WTC11 (cell line): ENCODE results near the gene ABHD4. TPM values are rescaled to one million over a fixed set of nuclear protein-coding genes. Genes with fewer than 3 reads are reported as not detected.

Experiments used
- ATAC-seq: fragments of 200-7000 bp; cut with Tn5 transposase; 2 replicates; pipeline ENCODE4 v1.10.0; 2021; ENCODE audit warnings: mild to moderate bottlenecking, moderate library complexity
- CTCF ChIA-PET: fragments of 300-600 bp; sonication (Branson Sonifier 250); formaldehyde crosslinking; loops from one replicate; lab custom pipeline; 2021; ENCODE audit warnings: antibody characterized with exemption; lab: Charles Lee
- POLR2A ChIA-PET: fragments of 350-600 bp; sonication (Branson Sonifier 250); formaldehyde crosslinking; loops from one replicate; lab custom pipeline; 2021; ENCODE audit warnings: antibody characterized with exemption; lab: Charles Lee
- DNase-seq: peaks from one replicate; pipeline ENCODE4 v3.0.0; 2021; ENCODE audit warnings: low spot score
- H3K27ac Mint-ChIP-seq: 2 replicates; pipeline ENCODE4 v1.8.0; 2021; ENCODE audit warnings: mixed read lengths
- H3K27me3 Mint-ChIP-seq: 2 replicates; pipeline ENCODE4 v1.8.0; 2021; ENCODE audit warnings: low read depth, mild to moderate bottlenecking, moderate library complexity, mixed read lengths
- H3K36me3 Mint-ChIP-seq: 2 replicates; pipeline ENCODE4 v1.8.0; 2021; ENCODE audit warnings: mixed read lengths
- H3K4me1 Mint-ChIP-seq: 2 replicates; pipeline ENCODE4 v1.8.0; 2022; ENCODE audit warnings: mixed read lengths
- H3K4me3 Mint-ChIP-seq: 2 replicates; pipeline ENCODE4 v1.8.0; 2021; ENCODE audit warnings: mild to moderate bottlenecking, moderate library complexity, mixed read lengths
- H3K9me3 Mint-ChIP-seq: 2 replicates; pipeline ENCODE4 v1.8.0; 2021; ENCODE audit warnings: mixed read lengths
- ATF1 ChIP-seq: sonication (generic); formaldehyde crosslinking; IDR thresholded peaks from 2 replicates; pipeline ENCODE4 v1.8.1; 2023; ENCODE audit warnings: mild to moderate bottlenecking, moderate library complexity, missing genetic modification reagents
- EMX1 ChIP-seq: fragments of 250-450 bp; sonication (Bioruptor Pico); IDR thresholded peaks from 2 replicates; pipeline ENCODE4 v1.8.0; 2021; ENCODE audit warnings: mild to moderate bottlenecking
- FOXP1 ChIP-seq: sonication (generic); formaldehyde crosslinking; IDR thresholded peaks from 2 replicates; pipeline ENCODE4 v1.8.0; 2022; ENCODE audit warnings: missing genetic modification reagents, mild to moderate bottlenecking, moderate library complexity, borderline replicate concordance
- IRF2 ChIP-seq: sonication (generic); formaldehyde crosslinking; IDR thresholded peaks from 2 replicates; pipeline ENCODE4 v1.8.0; 2022; ENCODE audit warnings: low read depth, missing genetic modification reagents, borderline replicate concordance
- JAZF1 ChIP-seq: fragments of 250-450 bp; sonication (Bioruptor Pico); IDR thresholded peaks from 2 replicates; pipeline ENCODE4 v1.9.0; 2021; ENCODE audit warnings: moderate library complexity, mild to moderate bottlenecking, inconsistent platforms
- NFATC4 ChIP-seq: fragments of 250-450 bp; sonication (Bioruptor Pico); IDR thresholded peaks from 2 replicates; pipeline ENCODE4 v1.9.0; 2021; ENCODE audit warnings: mild to moderate bottlenecking
- NR3C1 ChIP-seq: sonication (generic); formaldehyde crosslinking; conservative IDR thresholded peaks from 2 replicates; pipeline ENCODE4 v1.8.1; 2023; ENCODE audit warnings: low read depth, mild to moderate bottlenecking, missing genetic modification reagents
- SOX15 ChIP-seq: fragments of 250-450 bp; sonication (Bioruptor Pico); IDR thresholded peaks from 2 replicates; pipeline ENCODE4 v1.9.0; 2021; ENCODE audit warnings: mild to moderate bottlenecking
- ZNF138 ChIP-seq: sonication (generic); formaldehyde crosslinking; conservative IDR thresholded peaks from 2 replicates; pipeline ENCODE4 v1.8.1; 2022; ENCODE audit warnings: mild to moderate bottlenecking, moderate library complexity, missing genetic modification reagents
- ZNF396 ChIP-seq: fragments of 250-450 bp; sonication (Bioruptor Pico); IDR thresholded peaks from 2 replicates; pipeline ENCODE4 v1.8.0; 2021; ENCODE audit warnings: mild to moderate bottlenecking, moderate library complexity, borderline replicate concordance
- total RNA-seq: library from RNA; stranded (reverse); gene quantifications from 3 replicates; pipeline ENCODE4 v1.2.3, GENCODE V29; 2021
- TF ChIP-seq, protein P1 (sequence below): sonication (generic); formaldehyde crosslinking; IDR thresholded peaks from 2 replicates; pipeline ENCODE4 v1.8.0; 2022; ENCODE audit warnings: mild to moderate bottlenecking, missing genetic modification reagents
- TF ChIP-seq, protein P2 (sequence below): fragments of 250-450 bp; sonication (Bioruptor Pico); IDR thresholded peaks from 2 replicates; pipeline ENCODE4 v1.9.0; 2021; ENCODE audit warnings: moderate library complexity, mild to moderate bottlenecking, inconsistent platforms, borderline replicate concordance
- TF ChIP-seq, protein P3 (sequence below): sonication (generic); formaldehyde crosslinking; IDR thresholded peaks from 2 replicates; pipeline ENCODE4 v1.8.1; 2022; ENCODE audit warnings: missing genetic modification reagents, borderline replicate concordance
- TF ChIP-seq, protein P4 (sequence below): sonication (generic); formaldehyde crosslinking; IDR thresholded peaks from 2 replicates; pipeline ENCODE4 v1.8.1; 2023; ENCODE audit warnings: mild to moderate bottlenecking, missing genetic modification reagents
- TF ChIP-seq, protein P5 (sequence below): fragments of 250-450 bp; sonication (Bioruptor Pico); IDR thresholded peaks from 2 replicates; pipeline ENCODE4 v1.9.0; 2021; ENCODE audit warnings: mild to moderate bottlenecking
- TF ChIP-seq, protein P6 (sequence below): sonication (generic); formaldehyde crosslinking; IDR thresholded peaks from 2 replicates; pipeline ENCODE4 v1.8.0; 2023; ENCODE audit warnings: mild to moderate bottlenecking, missing genetic modification reagents

Gene ABHD4
- total RNA-seq, 1 experiment from 2014 or later, result 33.9 TPM

DNA sequence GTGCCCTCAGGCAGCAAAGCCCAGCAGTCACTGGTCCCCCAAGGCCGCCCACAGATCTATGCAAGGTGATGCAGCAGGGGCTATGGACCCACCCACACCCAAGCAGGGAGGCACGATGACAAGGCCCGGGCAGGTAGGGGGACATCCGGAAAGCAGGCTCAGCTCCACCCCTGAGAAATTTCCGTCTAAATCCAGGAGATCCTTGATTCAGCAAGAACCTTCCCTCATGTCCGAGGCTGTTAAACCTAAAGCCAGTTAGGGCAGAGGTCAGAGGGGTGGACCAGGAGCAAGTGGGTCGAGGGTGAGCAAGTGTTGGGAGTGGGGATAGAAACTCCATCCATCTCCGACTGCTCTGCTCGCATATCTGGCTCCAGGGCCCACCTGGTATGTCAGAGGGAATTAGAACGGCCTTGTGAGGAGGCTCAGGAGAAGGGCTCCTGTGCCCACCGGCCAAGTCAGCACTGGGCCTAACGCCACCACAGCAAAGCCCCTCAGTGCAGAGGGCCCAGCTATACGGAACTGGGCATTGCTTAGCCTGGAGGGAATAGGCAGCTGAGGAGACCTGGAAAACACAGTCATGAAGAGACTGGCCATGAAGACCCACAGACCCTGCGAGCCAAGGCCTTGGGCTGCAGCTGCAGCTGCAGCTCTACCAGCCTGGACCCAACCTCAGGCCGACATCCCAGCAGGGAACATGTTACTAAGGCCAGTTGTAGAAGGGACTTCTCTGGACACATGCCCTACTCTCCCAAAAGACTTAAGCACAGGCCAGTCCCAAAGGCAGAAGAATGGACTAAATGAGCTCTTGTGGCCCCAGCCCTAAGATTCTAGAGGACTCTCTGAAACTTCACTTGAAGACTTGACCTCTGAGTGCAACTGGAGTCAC lies 43.4 kb upstream of the ABHD4 start:
- CTCF ChIA-PET, result interaction anchor here (3.2 kb wide), 1 partner anchor 16 kb away, joined by 38 read pairs; no protein-coding TSS in a partner anchor
- Mint-ChIP-seq H3K36me3 (no peaks in the 10 kb centered on the region), H3K4me1 (peaks cover 60% of the 10 kb centered on the region), H3K4me3 (no peak overlapping the region), H3K27ac (no peak overlapping the region), H3K27me3 (no peaks in the 10 kb centered on the region), H3K9me3 (no peaks in the 10 kb centered on the region)
- POLR2A ChIA-PET, result no interaction called here
- no peak for DNase-seq
- no peak for ATAC-seq
- TF ChIP-seq EMX1 (CRISPR knock-in tag) (no peak), JAZF1 (CRISPR knock-in tag) (no peak), SOX15 (CRISPR knock-in tag) (no peak), ZNF138 (CRISPR knock-in tag) (no peak), NFATC4 (CRISPR knock-in tag) (no peak), IRF2 (CRISPR knock-in tag) (no peak), ZNF396 (no peak), NR3C1 (no peak), FOXP1 (CRISPR knock-in tag) (no peak), ATF1 (CRISPR knock-in tag) (no peak)
- TF ChIP-seq, protein P1, sequence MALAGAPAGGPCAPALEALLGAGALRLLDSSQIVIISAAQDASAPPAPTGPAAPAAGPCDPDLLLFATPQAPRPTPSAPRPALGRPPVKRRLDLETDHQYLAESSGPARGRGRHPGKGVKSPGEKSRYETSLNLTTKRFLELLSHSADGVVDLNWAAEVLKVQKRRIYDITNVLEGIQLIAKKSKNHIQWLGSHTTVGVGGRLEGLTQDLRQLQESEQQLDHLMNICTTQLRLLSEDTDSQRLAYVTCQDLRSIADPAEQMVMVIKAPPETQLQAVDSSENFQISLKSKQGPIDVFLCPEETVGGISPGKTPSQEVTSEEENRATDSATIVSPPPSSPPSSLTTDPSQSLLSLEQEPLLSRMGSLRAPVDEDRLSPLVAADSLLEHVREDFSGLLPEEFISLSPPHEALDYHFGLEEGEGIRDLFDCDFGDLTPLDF (CRISPR knock-in tag), result no peak
- TF ChIP-seq, protein P2, sequence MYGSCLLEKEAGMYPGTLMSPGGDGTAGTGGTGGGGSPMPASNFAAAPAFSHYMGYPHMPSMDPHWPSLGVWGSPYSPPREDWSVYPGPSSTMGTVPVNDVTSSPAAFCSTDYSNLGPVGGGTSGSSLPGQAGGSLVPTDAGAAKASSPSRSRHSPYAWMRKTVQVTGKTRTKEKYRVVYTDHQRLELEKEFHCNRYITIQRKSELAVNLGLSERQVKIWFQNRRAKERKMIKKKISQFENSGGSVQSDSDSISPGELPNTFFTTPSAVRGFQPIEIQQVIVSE (CRISPR knock-in tag), result no peak
- TF ChIP-seq, protein P3, sequence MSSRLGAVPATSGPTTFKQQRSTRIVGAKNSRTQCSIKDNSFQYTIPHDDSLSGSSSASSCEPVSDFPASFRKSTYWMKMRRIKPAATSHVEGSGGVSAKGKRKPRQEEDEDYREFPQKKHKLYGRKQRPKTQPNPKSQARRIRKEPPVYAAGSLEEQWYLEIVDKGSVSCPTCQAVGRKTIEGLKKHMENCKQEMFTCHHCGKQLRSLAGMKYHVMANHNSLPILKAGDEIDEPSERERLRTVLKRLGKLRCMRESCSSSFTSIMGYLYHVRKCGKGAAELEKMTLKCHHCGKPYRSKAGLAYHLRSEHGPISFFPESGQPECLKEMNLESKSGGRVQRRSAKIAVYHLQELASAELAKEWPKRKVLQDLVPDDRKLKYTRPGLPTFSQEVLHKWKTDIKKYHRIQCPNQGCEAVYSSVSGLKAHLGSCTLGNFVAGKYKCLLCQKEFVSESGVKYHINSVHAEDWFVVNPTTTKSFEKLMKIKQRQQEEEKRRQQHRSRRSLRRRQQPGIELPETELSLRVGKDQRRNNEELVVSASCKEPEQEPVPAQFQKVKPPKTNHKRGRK (CRISPR knock-in tag), result no peak
- TF ChIP-seq, protein P4, sequence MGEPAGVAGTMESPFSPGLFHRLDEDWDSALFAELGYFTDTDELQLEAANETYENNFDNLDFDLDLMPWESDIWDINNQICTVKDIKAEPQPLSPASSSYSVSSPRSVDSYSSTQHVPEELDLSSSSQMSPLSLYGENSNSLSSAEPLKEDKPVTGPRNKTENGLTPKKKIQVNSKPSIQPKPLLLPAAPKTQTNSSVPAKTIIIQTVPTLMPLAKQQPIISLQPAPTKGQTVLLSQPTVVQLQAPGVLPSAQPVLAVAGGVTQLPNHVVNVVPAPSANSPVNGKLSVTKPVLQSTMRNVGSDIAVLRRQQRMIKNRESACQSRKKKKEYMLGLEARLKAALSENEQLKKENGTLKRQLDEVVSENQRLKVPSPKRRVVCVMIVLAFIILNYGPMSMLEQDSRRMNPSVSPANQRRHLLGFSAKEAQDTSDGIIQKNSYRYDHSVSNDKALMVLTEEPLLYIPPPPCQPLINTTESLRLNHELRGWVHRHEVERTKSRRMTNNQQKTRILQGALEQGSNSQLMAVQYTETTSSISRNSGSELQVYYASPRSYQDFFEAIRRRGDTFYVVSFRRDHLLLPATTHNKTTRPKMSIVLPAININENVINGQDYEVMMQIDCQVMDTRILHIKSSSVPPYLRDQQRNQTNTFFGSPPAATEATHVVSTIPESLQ (CRISPR knock-in tag), result no peak
- TF ChIP-seq, protein P5, sequence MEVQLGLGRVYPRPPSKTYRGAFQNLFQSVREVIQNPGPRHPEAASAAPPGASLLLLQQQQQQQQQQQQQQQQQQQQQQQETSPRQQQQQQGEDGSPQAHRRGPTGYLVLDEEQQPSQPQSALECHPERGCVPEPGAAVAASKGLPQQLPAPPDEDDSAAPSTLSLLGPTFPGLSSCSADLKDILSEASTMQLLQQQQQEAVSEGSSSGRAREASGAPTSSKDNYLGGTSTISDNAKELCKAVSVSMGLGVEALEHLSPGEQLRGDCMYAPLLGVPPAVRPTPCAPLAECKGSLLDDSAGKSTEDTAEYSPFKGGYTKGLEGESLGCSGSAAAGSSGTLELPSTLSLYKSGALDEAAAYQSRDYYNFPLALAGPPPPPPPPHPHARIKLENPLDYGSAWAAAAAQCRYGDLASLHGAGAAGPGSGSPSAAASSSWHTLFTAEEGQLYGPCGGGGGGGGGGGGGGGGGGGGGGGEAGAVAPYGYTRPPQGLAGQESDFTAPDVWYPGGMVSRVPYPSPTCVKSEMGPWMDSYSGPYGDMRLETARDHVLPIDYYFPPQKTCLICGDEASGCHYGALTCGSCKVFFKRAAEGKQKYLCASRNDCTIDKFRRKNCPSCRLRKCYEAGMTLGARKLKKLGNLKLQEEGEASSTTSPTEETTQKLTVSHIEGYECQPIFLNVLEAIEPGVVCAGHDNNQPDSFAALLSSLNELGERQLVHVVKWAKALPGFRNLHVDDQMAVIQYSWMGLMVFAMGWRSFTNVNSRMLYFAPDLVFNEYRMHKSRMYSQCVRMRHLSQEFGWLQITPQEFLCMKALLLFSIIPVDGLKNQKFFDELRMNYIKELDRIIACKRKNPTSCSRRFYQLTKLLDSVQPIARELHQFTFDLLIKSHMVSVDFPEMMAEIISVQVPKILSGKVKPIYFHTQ (CRISPR knock-in tag), result no peak
- TF ChIP-seq, protein P6, sequence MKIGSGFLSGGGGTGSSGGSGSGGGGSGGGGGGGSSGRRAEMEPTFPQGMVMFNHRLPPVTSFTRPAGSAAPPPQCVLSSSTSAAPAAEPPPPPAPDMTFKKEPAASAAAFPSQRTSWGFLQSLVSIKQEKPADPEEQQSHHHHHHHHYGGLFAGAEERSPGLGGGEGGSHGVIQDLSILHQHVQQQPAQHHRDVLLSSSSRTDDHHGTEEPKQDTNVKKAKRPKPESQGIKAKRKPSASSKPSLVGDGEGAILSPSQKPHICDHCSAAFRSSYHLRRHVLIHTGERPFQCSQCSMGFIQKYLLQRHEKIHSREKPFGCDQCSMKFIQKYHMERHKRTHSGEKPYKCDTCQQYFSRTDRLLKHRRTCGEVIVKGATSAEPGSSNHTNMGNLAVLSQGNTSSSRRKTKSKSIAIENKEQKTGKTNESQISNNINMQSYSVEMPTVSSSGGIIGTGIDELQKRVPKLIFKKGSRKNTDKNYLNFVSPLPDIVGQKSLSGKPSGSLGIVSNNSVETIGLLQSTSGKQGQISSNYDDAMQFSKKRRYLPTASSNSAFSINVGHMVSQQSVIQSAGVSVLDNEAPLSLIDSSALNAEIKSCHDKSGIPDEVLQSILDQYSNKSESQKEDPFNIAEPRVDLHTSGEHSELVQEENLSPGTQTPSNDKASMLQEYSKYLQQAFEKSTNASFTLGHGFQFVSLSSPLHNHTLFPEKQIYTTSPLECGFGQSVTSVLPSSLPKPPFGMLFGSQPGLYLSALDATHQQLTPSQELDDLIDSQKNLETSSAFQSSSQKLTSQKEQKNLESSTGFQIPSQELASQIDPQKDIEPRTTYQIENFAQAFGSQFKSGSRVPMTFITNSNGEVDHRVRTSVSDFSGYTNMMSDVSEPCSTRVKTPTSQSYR, result no peak
